ENCODE results near the gene KIFC3. TPM values are rescaled to one million over a fixed set of nuclear protein-coding genes. Genes with fewer than 3 reads are reported as not detected.
"Not testable (repeated sequence)": the region's sequence is repeated elsewhere in the genome, so short reads cannot be mapped to it uniquely, and the experiment has no call there.

The KIFC3 gene
- total and polyA plus RNA-seq, 7 donors = 2.5 to 31.2 (median 10.0) TPM

DNA sequence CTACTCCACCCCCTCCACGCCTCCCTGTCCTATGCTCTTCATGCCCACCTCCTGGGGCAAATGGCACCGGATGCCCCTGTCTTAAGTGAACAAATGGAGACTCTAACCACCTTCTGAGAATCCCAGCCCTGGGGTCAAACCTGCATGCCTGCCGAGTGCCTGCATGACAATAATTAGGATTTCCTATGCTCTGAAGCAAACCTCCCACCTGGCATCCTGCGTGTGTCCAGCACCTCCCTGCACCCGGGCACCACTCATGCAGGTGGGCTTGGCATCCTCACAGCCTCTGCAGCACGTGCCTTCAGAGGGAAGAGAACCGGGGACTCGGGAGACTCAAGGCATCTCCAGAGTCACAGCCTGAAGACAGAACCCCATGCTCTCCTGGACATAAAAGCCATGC lies 11.2 kb upstream of the KIFC3 start:
- H3K9me3 ChIP-seq = no peaks in the 10 kb centered on the region
- 80 to 92% methylated on average over 8 of the region's 8 CpGs for WGBS, 2 donors
- TF ChIP-seq POLR2AphosphoS5 (IDR thresholded peaks at IDR 0.05) = no peak
- no peak for TF ChIP-seq POLR2A (IDR thresholded peaks at IDR 0.05)
- TF ChIP-seq, protein P1, sequence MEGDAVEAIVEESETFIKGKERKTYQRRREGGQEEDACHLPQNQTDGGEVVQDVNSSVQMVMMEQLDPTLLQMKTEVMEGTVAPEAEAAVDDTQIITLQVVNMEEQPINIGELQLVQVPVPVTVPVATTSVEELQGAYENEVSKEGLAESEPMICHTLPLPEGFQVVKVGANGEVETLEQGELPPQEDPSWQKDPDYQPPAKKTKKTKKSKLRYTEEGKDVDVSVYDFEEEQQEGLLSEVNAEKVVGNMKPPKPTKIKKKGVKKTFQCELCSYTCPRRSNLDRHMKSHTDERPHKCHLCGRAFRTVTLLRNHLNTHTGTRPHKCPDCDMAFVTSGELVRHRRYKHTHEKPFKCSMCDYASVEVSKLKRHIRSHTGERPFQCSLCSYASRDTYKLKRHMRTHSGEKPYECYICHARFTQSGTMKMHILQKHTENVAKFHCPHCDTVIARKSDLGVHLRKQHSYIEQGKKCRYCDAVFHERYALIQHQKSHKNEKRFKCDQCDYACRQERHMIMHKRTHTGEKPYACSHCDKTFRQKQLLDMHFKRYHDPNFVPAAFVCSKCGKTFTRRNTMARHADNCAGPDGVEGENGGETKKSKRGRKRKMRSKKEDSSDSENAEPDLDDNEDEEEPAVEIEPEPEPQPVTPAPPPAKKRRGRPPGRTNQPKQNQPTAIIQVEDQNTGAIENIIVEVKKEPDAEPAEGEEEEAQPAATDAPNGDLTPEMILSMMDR (IDR thresholded peaks at IDR 0.05) = no peak
- TF ChIP-seq EP300 (IDR thresholded peaks at IDR 0.05) = no peak

DNA sequence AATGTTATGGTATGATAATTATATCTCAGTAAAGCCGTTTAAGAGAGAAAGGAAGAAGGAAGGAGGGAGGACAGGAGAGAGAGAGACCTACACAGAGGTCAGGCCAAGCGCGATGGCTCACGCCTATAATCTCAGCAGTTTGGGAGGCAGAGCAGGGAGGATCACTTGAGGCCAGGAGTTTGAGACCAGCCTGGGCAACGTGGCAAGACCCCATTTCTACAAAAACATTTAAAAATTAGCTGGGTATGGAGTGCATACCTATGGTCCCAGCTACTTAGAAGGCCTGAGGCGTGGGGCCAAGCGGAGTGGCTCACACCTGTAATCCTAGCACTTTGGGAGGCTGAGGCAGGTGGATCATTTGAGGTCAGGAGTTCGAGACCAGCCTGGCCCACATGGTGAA lies 9.0 kb upstream of the KIFC3 start:
- H3K9me3 ChIP-seq; DNase-seq; H3K36me3 ChIP-seq; H3K27me3 ChIP-seq; intact Hi-C loops (cut with DNase I); H3K4me3 ChIP-seq; H3K27ac ChIP-seq: not testable (repeated sequence)
- 68 to 86% methylated on average over 8 of the region's 8 CpGs for WGBS, 2 donors
- peaks cover 0 to 20% (median 14%) of the 10 kb centered on the region in 4 donors for H3K4me1 ChIP-seq

More for the DNA sequence above, 11.2 kb upstream of the KIFC3 start:
- intact Hi-C loops (cut with DNase I) = no loop called here
- no peaks in the 10 kb centered on the region for H3K27me3 ChIP-seq
- no peaks in the 10 kb centered on the region for H3K36me3 ChIP-seq
- no peak for DNase-seq
- no peak overlapping the region for H3K27ac ChIP-seq
- H3K4me1 ChIP-seq = peaks cover 0 to 23% (median 13%) of the 10 kb centered on the region in 4 donors
- H3K4me3 ChIP-seq = no peak overlapping the region

DNA sequence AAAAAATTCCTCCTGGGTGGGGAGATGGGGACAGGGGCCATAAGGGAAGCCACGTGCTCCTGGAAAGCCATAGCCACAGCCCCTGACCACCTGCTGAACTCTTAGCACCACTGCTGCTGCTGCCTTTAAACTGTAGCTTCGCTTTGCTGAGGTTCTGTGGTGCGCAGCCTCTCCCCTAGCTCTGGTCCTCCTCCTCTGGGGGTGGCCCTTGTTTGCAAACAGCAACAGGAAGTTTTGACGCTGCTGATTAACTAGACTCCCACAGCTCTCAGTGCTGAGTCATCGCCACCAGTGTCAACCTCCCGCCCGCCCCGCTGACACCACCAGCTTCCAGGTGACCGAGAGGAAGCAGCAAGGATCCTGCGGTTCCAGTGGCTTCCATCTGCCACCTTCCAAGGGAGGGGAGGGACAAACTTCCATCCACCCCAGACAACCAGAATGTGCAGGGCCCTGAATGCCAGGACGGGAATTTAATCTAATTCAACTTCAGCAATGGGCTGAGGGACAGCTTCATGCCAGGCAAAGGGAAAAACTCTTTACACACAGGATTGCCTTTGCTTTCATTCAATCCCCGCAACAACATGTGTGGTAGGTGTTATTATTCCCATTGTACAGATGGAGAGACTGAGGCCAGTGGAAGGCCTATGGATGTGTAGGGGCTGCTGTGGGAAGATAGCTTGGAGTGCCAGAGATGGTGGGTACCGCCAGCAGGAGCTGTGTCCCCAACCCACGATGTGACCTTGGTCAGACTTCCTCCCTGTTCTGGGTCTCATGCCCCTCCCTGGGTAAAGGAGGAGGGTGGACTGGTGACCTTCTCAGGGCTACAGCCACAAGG lies 8.1 kb upstream of the KIFC3 start:
- Histone ChIP-seq H3K4me3 (no peak overlapping the region), H3K36me3 (no peaks in the 10 kb centered on the region), H3K9me3 (no peaks in the 10 kb centered on the region), H3K27me3 (no peaks in the 10 kb centered on the region), H3K27ac (peak overlapping the region in 1 of 4 donors; percentile 33), H3K4me1 (peaks cover 0 to 16% (median 14%) of the 10 kb centered on the region in 4 donors)
- peak in 1 of 4 donors; percentile 62 for TF ChIP-seq POLR2AphosphoS5 (IDR thresholded peaks at IDR 0.05)
- TF ChIP-seq EP300 (IDR thresholded peaks at IDR 0.05) = no peak
- intact Hi-C loops (cut with DNase I) = no loop called here
- peak; percentile 88 for DNase-seq
- WGBS, 2 donors = 10 to 25% methylated on average over 14 of the region's 14 CpGs

DNA sequence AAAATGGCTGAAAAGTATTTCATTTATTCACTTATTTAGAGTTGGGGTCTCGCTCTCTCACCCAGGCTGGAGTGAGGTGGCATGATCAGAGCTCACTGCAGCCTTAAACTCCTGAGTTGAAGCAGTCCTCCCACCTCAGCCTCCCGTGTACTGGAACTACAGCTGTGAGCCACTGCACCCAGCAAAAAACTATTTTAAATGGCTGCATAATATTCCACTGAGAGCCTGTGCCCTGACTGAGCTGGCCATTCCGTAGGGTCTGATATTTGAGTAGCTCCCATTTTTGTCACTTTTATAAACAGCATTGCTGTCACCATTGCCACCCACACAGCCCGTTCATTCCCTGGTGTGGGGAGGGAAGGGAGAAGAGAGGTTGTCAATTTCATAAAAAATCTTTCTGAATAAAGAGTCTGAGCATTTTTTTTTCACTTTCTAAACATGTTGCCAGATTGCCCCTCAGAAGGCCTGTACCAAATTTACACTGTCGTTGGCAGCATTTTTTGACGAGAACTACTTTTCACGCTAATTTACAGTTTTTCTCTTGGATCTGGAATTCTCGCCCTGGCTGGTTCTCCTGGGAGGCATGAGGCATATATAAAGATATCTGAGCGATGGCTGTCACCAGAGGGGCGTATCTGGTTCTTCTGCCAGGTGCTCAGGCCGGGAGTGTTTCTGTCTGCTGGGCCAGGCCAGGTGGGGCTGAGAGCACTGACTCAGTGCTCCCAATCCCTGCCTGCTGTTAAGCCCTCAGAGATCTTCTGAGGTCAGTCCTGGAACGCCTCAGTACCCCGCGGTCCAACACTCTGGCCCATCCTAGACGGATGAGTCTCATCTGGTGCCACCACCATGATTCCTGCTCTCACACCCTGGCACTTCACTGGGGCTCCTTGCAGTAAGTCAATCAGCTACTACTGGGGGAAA lies 7.2 kb upstream of the KIFC3 start:
- no peaks in the 10 kb centered on the region for H3K36me3 ChIP-seq
- WGBS, 2 donors = 51 to 82% methylated on average over 15 of the region's 15 CpGs
- intact Hi-C loops (cut with DNase I) = loop anchor here (10.0 kb wide), 1 partner anchor 315 kb away; the partner anchor contains the start of gene CFAP20
- no peak for TF ChIP-seq POLR2A (IDR thresholded peaks at IDR 0.05)
- TF ChIP-seq EP300 (IDR thresholded peaks at IDR 0.05) = no peak
- TF ChIP-seq, protein P1 (IDR thresholded peaks at IDR 0.05) = no peak
- TF ChIP-seq POLR2AphosphoS5 (IDR thresholded peaks at IDR 0.05) = no peak
- DNase-seq = no peak
- H3K4me1 ChIP-seq = peaks cover 0 to 23% (median 19%) of the 10 kb centered on the region in 4 donors
- no peaks in the 10 kb centered on the region for H3K9me3 ChIP-seq
- H3K27ac ChIP-seq = no peak overlapping the region
- H3K27me3 ChIP-seq = no peaks in the 10 kb centered on the region
- H3K4me3 ChIP-seq = no peak overlapping the region

DNA sequence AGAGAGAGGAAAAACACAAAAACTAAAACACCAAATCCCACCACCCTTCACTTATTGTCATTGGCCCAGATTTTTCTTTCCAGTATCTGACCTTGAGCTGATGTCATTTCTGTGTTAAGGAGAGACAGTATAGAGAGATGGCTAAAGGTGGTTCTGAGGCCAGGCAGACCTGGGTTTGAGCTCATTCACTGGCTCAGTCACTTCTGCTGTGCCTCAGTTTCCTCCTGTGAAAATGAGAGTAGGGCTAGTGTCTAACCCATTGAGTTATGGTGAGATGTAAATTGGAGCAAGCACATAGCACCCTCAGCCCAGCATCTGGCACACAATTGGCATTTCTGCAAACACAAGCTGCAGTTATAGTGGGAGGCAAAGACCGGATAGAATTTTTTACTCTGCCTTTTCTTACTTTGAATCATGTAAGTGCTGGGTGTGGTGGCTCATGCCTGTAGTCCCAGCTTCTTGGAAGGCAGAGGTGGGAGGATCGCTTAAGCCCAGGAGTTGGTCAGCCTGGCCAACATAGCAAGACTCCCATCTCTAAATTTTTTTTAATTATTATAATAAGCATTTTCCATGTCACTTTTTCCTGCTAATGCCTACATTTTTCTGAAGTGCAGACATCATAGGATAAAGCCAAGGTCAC lies 6.4 kb upstream of the KIFC3 start:
- Histone ChIP-seq H3K27ac (peak overlapping the region in 1 of 4 donors; percentile 44), H3K27me3 (no peaks in the 10 kb centered on the region), H3K4me1 (peaks cover 0 to 31% (median 27%) of the 10 kb centered on the region in 4 donors), H3K9me3 (no peaks in the 10 kb centered on the region), H3K36me3 (no peaks in the 10 kb centered on the region), H3K4me3 (peak overlapping the region in 3 of 4 donors; percentile 1 to 23 (median 18))
- intact Hi-C loops (cut with DNase I) = loop anchor here (10.0 kb wide), 1 partner anchor 316 kb away; the partner anchor contains the start of gene CFAP20
- 49 to 65% methylated on average over 2 of the region's 2 CpGs for WGBS, 2 donors
- no peak for DNase-seq
- TF ChIP-seq, protein P1 (IDR thresholded peaks at IDR 0.05) = no peak
- TF ChIP-seq EP300 (IDR thresholded peaks at IDR 0.05) = no peak
- TF ChIP-seq POLR2A (IDR thresholded peaks at IDR 0.05) = no peak
- no peak for TF ChIP-seq POLR2AphosphoS5 (IDR thresholded peaks at IDR 0.05)

All from sigmoid colon (tissue), 7 donors.